ENCODE data around the gene DLX3. TPM values are rescaled to one million over a fixed set of nuclear protein-coding genes. Genes with fewer than 3 reads are reported as not detected.
"Not testable (repeated sequence)": the region's sequence is repeated elsewhere in the genome, so short reads cannot be mapped to it uniquely, and the experiment has no call there.

Gene DLX3
- total RNA-seq = not detected

- Histone ChIP-seq H3K4me1 (ENCODE audit: insufficient read depth, low read length) (peaks cover 39% of the 10 kb centered on the region), H3K27me3 (ENCODE audit: insufficient read depth, low read length) (peaks cover 84% of the 10 kb centered on the region), H3K4me3 (ENCODE audit: low read length) (no peak within 1 kb of the TSS), H3K9me3 (ENCODE audit: low read depth, low read length) (no peaks in the 10 kb centered on the region)
Measured at GRCh38 chr17:49995055-49995738, at the start of gene DLX3. DLX3 (minus strand) TSS chr17:49995224; CDS start chr17:49994998, 226 bp downstream.

- Histone ChIP-seq H3K27me3 (ENCODE audit: insufficient read depth, low read length) (no peaks in the 10 kb centered on the region), H3K4me3 (ENCODE audit: low read length) (no peak overlapping the region), H3K4me1 (ENCODE audit: insufficient read depth, low read length) (no peaks in the 10 kb centered on the region), H3K9me3 (ENCODE audit: low read depth, low read length) (no peaks in the 10 kb centered on the region)
Measured at GRCh38 chr17:50044483-50044882, 49.5 kb upstream of the DLX3 start.

GRCh38 chr17:50043290-50044148 is 48.5 kb upstream of the DLX3 start:
- H3K4me3 ChIP-seq (ENCODE audit: low read length) = no peak overlapping the region
- no peaks in the 10 kb centered on the region for H3K27me3 ChIP-seq (ENCODE audit: insufficient read depth, low read length)
- H3K4me1 ChIP-seq (ENCODE audit: insufficient read depth, low read length) = no peaks in the 10 kb centered on the region
- no peaks in the 10 kb centered on the region for H3K9me3 ChIP-seq (ENCODE audit: low read depth, low read length)

GRCh38 chr17:50042211-50042610 is 47.2 kb upstream of the DLX3 start:
- H3K4me1 ChIP-seq (ENCODE audit: insufficient read depth, low read length) = no peaks in the 10 kb centered on the region
- no peaks in the 10 kb centered on the region for H3K27me3 ChIP-seq (ENCODE audit: insufficient read depth, low read length)
- no peak overlapping the region for H3K4me3 ChIP-seq (ENCODE audit: low read length)
- no peaks in the 10 kb centered on the region for H3K9me3 ChIP-seq (ENCODE audit: low read depth, low read length)

GRCh38 chr17:50040496-50040895 is 45.5 kb upstream of the DLX3 start:
- H3K4me1 ChIP-seq (ENCODE audit: insufficient read depth, low read length); H3K27me3 ChIP-seq (ENCODE audit: insufficient read depth, low read length); H3K9me3 ChIP-seq (ENCODE audit: low read depth, low read length); H3K4me3 ChIP-seq (ENCODE audit: low read length): not testable (repeated sequence)

- Histone ChIP-seq H3K4me1 (ENCODE audit: insufficient read depth, low read length) (no peaks in the 10 kb centered on the region), H3K27me3 (ENCODE audit: insufficient read depth, low read length) (no peaks in the 10 kb centered on the region), H3K4me3 (ENCODE audit: low read length) (no peak overlapping the region), H3K9me3 (ENCODE audit: low read depth, low read length) (no peaks in the 10 kb centered on the region)
Measured at GRCh38 chr17:50039058-50039457, 44.0 kb upstream of the DLX3 start.

- no peak overlapping the region for H3K4me3 ChIP-seq (ENCODE audit: low read length)
Measured at GRCh38 chr17:50037321-50038107, 42.5 kb upstream of the DLX3 start.

GRCh38 chr17:50036455-50037261 is 41.6 kb upstream of the DLX3 start:
- H3K4me1 ChIP-seq (ENCODE audit: insufficient read depth, low read length) = no peaks in the 10 kb centered on the region
- no peaks in the 10 kb centered on the region for H3K27me3 ChIP-seq (ENCODE audit: insufficient read depth, low read length)
- H3K4me3 ChIP-seq (ENCODE audit: low read length) = no peak overlapping the region

More at GRCh38 chr17:50037321-50038107, 42.5 kb upstream of the DLX3 start:
- no peaks in the 10 kb centered on the region for H3K4me1 ChIP-seq (ENCODE audit: insufficient read depth, low read length)
- H3K27me3 ChIP-seq (ENCODE audit: insufficient read depth, low read length) = no peaks in the 10 kb centered on the region
- H3K9me3 ChIP-seq (ENCODE audit: low read depth, low read length) = no peaks in the 10 kb centered on the region

GRCh38 chr17:50035945-50036344 is 40.9 kb upstream of the DLX3 start:
- Histone ChIP-seq H3K4me3 (ENCODE audit: low read length) (no peak overlapping the region), H3K27me3 (ENCODE audit: insufficient read depth, low read length) (no peaks in the 10 kb centered on the region), H3K4me1 (ENCODE audit: insufficient read depth, low read length) (no peaks in the 10 kb centered on the region), H3K9me3 (ENCODE audit: low read depth, low read length) (no peaks in the 10 kb centered on the region)

More at GRCh38 chr17:50036455-50037261, 41.6 kb upstream of the DLX3 start:
- no peaks in the 10 kb centered on the region for H3K9me3 ChIP-seq (ENCODE audit: low read depth, low read length)

GRCh38 chr17:50035421-50035879 is 40.4 kb upstream of the DLX3 start:
- Histone ChIP-seq H3K9me3 (ENCODE audit: low read depth, low read length) (no peaks in the 10 kb centered on the region), H3K4me3 (ENCODE audit: low read length) (no peak overlapping the region), H3K27me3 (ENCODE audit: insufficient read depth, low read length) (no peaks in the 10 kb centered on the region)

GRCh38 chr17:50034498-50035364 is 39.7 kb upstream of the DLX3 start:
- Histone ChIP-seq H3K9me3 (ENCODE audit: low read depth, low read length) (no peaks in the 10 kb centered on the region), H3K4me3 (ENCODE audit: low read length) (no peak overlapping the region), H3K4me1 (ENCODE audit: insufficient read depth, low read length) (no peaks in the 10 kb centered on the region), H3K27me3 (ENCODE audit: insufficient read depth, low read length) (no peaks in the 10 kb centered on the region)

More at GRCh38 chr17:50035421-50035879, 40.4 kb upstream of the DLX3 start:
- H3K4me1 ChIP-seq (ENCODE audit: insufficient read depth, low read length) = no peaks in the 10 kb centered on the region

- H3K9me3 ChIP-seq (ENCODE audit: low read depth, low read length) = no peaks in the 10 kb centered on the region
- no peaks in the 10 kb centered on the region for H3K27me3 ChIP-seq (ENCODE audit: insufficient read depth, low read length)
- H3K4me3 ChIP-seq (ENCODE audit: low read length) = no peak overlapping the region
Measured at GRCh38 chr17:50033316-50033715, 38.3 kb upstream of the DLX3 start.

GRCh38 chr17:50029185-50029584 is 34.2 kb upstream of the DLX3 start:
- Histone ChIP-seq H3K9me3 (ENCODE audit: low read depth, low read length) (no peaks in the 10 kb centered on the region), H3K27me3 (ENCODE audit: insufficient read depth, low read length) (peaks cover 7% of the 10 kb centered on the region), H3K4me3 (ENCODE audit: low read length) (no peak overlapping the region), H3K4me1 (ENCODE audit: insufficient read depth, low read length) (peaks cover 9% of the 10 kb centered on the region)

More at GRCh38 chr17:50033316-50033715, 38.3 kb upstream of the DLX3 start:
- no peaks in the 10 kb centered on the region for H3K4me1 ChIP-seq (ENCODE audit: insufficient read depth, low read length)

Data from mononuclear cell (primary cell).